ENCODE data around the gene ZC3H12D.
"Not testable (repeated sequence)": the region's sequence is repeated elsewhere in the genome, so short reads cannot be mapped to it uniquely, and the experiment has no call there.

The ZC3H12D gene

DNA sequence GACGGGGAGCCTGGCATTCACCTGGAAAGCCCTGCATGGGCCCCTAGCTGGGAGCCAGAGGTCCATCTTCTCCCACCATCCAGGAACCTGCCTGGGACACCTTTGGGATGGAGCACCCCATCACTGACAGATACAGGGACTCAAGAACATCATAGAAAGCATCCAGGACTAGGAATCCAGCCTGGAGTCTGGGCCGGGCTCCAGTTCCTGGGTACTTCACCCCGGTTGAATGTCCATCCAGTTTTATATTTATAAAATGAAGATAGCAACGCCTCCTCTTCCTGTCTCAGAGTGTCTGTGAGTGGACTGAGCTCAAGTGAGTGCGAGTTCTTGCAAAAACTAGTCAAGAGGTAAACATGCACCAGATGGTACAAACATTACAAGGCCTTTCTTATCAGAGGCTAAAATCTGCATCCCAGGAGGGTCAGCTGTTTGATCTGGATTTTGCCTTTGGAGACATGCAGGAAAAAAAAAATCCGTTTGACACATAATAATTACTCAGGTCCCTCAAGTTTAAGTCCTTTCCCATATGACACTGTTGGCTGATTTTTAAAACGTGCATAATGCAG is 27.4 kb downstream of the ZC3H12D start:
- no peak for FAIRE-seq

DNA sequence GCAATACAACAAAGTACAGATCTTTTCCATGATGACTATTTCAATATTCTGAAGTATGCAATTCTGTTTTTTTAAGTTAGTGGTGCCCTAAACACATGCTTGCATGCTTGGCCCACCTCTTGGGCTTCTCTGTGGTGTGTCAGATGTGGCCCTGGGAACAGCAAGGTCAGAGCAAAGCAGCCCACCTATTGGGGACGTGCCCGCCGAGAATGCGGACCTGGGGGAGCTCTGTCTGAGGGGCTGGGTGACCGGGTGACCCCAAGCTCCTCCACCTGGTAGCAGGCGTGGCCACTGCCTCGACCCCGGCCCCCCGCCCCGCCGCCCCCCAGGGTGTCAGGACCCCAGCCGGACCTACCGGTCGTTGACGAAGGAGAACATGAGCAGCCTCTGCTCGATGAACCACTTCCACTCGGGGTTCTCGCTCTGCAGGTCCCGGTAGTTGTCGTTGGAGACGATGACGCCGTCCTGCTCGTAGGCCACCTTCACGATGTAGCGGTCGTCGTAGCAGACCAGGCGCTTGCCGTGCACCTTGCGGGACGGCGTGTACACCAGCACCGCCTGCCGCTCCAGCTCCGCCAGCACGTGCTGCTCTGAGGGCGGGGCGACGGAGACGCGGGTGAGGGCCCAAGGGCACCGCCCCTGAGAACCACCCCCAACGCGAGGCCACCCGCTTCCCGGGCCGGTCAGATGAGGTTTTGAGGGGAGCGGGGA is 28.3 kb downstream of the ZC3H12D start:
- FAIRE-seq, result no peak

DNA sequence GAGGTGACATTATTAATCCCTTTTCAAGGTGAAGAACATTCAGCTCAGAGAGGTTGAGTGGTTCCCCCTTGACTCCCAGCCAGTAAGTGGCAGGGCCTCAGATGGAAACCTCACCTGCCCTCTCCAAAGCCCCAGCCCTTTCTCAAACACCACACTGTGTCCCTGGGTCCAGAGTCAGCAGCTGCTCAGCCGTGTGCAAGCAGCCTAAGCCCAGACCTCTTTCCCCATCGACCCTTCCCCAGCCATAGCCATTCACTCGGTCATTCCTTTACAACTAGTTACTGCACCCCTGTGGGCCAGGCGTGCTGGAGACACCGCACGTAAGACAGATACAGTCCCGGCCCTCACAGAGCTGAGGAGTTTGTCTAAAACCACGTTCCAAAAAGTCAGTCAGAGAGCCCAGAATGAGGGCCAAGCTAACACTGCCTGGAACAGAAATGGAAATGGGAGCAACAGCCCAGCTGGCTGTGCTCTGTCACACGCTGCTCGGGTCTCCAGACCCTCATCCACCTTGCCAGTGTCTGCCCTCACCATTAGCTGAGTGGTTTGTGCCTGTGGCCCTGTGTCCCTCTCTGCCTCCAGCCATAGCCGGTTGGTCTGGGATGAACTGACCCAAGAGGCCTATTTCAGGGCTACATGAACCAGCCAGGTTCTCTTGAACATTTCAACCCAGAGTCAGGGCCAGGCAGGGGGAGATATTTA is 29.6 kb downstream of the ZC3H12D start:
- no peak for FAIRE-seq

- FAIRE-seq, result no peak
Measured at GRCh38 chr6:149454346-149454848, 30.4 kb downstream of the ZC3H12D start.

- no peak for FAIRE-seq
Measured at GRCh38 chr6:149453597-149454345, 31.0 kb downstream of the ZC3H12D start.

GRCh38 chr6:149452037-149452939 is 32.5 kb downstream of the ZC3H12D start:
- FAIRE-seq, result no peak

GRCh38 chr6:149451376-149452036 is 33.3 kb downstream of the ZC3H12D start:
- FAIRE-seq, result no peak

DNA sequence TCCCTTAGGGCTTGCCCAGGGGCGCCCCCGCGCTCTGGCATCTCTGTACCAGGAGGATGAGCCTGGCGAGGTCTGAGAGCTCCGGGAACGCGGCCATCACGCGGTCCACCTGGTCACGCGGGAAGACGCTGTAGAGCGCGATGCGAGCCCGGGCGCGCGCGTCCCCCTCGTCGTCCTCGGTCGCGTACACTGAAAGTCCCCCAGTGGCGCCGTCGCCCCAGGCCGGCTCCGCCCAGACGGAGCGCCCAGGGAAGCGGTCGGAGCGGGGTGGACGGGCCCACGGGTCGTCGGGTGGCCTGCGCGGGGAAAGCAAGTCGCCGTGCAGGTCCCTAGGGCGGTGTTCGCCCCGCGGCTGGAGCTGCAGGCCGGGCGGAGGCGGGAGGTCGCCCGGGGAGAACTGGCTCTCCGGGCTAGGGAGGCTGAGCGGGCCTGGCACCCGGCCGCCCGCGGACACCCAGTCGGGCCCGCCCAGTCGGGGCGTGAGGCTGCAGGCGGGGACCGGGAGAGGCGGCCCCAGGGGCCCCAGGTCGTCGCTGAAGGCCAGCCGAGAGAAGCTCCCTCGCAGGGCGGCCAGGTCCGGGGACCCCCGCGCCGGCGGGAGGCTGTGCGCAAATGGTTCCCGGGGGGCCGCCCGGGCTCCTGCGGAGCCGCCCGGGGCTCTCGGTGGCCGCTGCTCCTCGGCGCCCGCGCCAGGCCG is 34.0 kb downstream of the ZC3H12D start:
- FAIRE-seq, result no peak

DNA sequence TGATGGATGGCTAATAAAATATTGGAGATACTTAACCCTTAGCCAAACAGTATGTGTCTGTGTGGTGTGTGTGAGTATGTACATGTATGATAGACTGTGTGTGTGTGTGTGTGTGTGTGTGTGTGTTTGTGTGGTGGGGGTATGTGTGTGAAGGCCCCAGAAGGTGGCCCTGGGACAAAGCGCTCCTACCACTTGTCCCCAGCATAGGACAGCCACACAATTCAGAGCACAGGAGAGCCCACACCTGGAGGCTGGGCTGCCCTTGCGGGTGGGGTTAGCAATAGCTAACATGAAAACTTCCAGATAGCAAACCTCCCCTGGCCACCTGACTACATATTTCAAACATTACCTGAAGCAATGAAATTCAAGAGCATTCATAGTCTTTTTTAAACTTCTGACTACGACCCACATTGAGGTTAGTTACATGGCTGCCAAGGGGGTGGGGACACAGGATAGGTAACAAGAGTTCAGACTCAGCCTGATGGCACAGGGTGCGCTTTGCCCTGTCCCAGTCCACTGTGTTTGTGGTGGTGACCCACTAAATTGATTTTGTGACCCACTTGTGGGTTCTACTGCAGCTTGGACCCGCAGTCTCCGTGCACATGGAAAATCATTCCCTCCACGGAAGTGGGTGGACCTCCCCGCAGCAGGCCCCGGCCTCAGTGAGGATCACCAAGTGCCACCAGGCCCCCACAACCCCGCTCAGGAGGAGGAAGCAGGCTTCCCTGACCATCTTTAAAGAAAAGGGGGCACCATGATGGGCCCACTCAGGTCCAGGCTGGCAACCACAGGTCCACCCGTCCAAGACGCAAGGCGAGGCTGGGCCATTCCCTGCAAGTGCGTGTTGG is 34.8 kb downstream of the ZC3H12D start:
- FAIRE-seq, result no peak

DNA sequence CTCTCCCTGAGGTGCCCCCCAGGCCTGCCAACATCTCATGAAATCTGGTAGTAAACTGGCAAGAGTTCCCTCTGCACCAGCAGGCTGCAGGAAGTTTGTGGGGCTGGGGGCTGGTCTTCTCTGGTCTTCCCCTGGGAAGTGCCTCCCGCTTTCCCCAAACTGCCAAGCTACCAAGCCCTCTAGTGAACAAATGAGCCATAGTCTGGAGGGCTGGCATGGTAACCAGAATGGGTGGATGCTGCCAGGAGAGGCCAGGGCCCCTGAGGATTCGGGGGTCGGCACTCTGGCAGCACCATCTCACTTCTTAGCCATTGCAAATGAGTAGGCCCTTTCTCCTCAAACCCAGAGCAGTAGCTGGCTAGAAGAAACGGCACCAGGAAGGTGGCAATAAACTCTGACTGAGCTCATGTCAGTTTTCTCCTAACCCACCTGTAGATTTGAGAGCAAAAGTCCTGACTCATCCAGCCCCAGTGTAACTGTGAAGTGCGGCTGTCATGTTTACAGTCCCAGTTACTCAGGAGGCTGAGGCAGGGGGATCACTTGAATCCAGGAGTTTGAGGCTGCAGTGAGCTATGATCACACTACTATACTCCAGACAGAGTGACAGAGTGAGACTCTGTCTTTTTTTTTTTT is 35.9 kb downstream of the ZC3H12D start:
- FAIRE-seq, result no peak

- no peak for FAIRE-seq
Measured at GRCh38 chr6:149446791-149447376, 37.9 kb downstream of the ZC3H12D start.

- no peak for FAIRE-seq
Measured at GRCh38 chr6:149445573-149445972, 39.2 kb downstream of the ZC3H12D start.

GRCh38 chr6:149445095-149445466 is 39.7 kb downstream of the ZC3H12D start:
- FAIRE-seq, result no peak

DNA sequence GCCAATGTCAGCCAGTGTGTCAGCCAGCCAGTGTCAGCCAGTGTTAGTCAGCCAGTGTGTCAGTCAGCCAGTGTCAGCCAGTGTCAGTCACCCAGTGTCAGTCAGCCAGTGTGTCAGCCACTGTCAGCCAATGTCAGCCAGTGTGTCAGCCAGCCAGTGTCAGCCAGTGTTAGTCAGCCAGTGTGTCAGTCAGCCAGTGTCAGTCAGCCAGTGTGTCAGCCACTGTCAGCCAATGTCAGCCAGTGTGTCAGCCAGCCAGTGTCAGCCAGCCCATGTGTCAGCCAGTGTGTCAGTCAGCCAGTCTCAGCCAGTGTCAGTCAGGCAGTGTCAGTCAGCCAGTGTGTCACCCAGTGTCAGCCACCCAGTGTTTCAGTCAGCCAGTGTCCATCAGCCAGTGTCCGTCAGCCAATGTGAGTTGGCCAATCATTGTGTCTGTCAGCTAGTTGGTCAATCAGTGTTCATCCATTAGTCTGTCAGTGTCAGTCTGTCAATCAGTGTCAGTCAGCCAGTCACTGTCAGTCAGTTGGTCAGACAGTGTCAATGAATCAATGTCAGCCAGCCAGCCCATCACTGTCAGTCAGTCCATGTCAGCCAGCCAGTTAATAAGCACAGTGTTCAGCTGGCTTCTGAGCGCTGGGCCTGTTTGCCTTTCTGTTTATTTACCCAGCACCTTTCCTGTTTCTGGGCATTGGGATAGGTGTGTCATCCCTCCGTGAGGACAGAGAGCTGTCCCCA is 40.3 kb downstream of the ZC3H12D start:
- FAIRE-seq, result not testable (repeated sequence)

DNA sequence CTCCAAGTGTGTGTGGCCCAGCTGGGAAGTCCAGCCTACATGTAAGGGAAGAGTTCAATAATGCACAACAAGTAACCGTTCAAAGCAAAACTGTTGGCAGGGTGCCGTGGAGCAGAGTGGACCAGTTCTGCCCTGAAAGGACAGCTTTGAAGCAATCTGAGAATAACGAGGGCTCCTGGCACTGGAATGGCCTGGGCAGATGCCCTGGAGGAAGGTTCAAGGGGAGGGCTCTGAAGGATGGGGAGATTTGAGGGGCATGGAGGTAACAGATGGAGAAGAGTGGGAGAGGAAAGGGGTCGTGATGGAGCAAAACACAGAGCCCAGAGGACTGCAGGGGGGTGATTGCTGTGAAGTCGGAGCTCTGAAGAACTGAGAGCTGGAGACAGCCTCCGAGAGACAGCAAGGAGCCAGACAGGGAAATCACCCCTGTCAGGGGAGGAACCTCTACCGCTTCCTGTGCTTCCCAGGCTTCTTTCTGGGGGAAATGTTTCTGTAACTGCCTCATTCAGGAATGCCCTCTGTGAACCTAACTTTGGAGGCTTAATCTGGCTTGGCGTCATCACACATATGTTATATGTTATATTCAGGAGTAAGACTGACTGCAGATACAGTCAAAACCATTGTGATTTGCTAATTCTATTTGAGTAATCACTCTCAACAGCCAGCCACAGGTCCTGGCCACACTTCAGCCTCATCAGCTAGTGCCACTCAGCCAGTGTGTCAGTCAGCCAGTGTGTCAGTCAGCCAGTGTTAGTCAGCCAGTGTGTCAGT is 41.2 kb downstream of the ZC3H12D start:
- FAIRE-seq, result no peak

DNA sequence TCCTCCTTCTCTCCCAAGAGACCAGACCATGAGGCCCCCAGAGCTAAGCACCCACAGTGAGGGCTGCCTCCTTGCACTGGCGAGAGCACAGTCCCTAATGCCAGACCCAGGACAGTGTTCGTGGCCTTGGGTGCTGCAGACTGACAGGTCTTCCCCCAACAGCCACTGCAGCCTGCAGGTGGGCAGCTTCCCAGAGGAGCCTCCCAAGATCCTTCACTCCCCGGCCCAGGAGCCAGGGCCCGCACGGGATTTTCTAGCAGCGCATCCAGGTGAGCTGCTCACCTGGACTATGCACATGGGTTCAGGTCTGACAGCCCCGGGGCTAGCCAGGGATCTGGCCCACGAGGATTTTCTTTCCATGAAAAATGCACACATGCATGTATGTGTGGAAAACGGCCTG is 43.1 kb downstream of the ZC3H12D start:
- no peak for FAIRE-seq

All from G401.6 (cell line).